Left ventricle myocardium inferior (tissue), 1 donor: ENCODE results near the gene DKC1. TPM values are rescaled to one million over a fixed set of nuclear protein-coding genes. Genes with fewer than 3 reads are reported as not detected.
A peak's percentile ranks its signal among the peaks of the same experiment; 100 is the strongest.

Experiments
- DNase-seq: peaks from one replicate; pipeline ENCODE4 v3.0.0-alpha.2; 2020
- H3K27ac ChIP-seq: fragments of 200-600 bp; replicated peaks from 2 replicates; pipeline ENCODE4 v1.8.0; 2021
- H3K27me3 ChIP-seq: fragments of 200-600 bp; 2 replicates; pipeline ENCODE4 v1.8.0; 2021; ENCODE audit warnings: low read depth
- H3K36me3 ChIP-seq: fragments of 200-600 bp; 2 replicates; pipeline ENCODE4 v1.8.0; 2021
- H3K4me1 ChIP-seq: fragments of 200-600 bp; 2 replicates; pipeline ENCODE4 v1.8.0; 2021
- H3K4me3 ChIP-seq: fragments of 200-600 bp; 2 replicates; pipeline ENCODE4 v1.8.0; 2021; ENCODE audit warnings: mild to moderate bottlenecking, moderate library complexity
- H3K9me3 ChIP-seq: fragments of 200-600 bp; replicated peaks from 2 replicates; pipeline ENCODE4 v1.8.0; 2021
- CTCF ChIP-seq: fragments of 200-600 bp; IDR thresholded peaks from 2 replicates; pipeline ENCODE4 v1.8.0; 2021; ENCODE audit warnings: antibody characterized with exemption, mild to moderate bottlenecking, borderline replicate concordance
- intact Hi-C: fragments of 100-400 bp; cut with micrococcal nuclease; formaldehyde crosslinking; loops from one replicate; pipeline ENCODE4 v1.11.0; 2022
- total RNA-seq: library from RNA; stranded (reverse); fragmentation: NEBNext Ultra II Directional; extraction: Animal tissue kit (Norgen Biotek cat#: 25700); gene quantifications from one replicate; pipeline ENCODE4 v1.2.1, GENCODE V29; 2021
- donor health status: DM: no; HTN: yes; CAD: no; lungs with severe emphysema.

DKC1 gene
- total RNA-seq, 1 donor from 2014 or later, result 18.0 TPM

- no peak for DNase-seq
- peaks cover 100% of the 10 kb centered on the region for H3K4me1 ChIP-seq
- H3K9me3 ChIP-seq, result no peaks in the 10 kb centered on the region
- H3K4me3 ChIP-seq, result no peak overlapping the region
- TF ChIP-seq CTCF, result no peak
- no peaks in the 10 kb centered on the region for H3K27me3 ChIP-seq
- no peaks in the 10 kb centered on the region for H3K36me3 ChIP-seq
- peak overlapping the region; percentile 89 for H3K27ac ChIP-seq
- intact Hi-C loops, result no loop called here
Measured at GRCh38 chrX:154731881-154732280, 30.8 kb upstream of the DKC1 start.

DNA sequence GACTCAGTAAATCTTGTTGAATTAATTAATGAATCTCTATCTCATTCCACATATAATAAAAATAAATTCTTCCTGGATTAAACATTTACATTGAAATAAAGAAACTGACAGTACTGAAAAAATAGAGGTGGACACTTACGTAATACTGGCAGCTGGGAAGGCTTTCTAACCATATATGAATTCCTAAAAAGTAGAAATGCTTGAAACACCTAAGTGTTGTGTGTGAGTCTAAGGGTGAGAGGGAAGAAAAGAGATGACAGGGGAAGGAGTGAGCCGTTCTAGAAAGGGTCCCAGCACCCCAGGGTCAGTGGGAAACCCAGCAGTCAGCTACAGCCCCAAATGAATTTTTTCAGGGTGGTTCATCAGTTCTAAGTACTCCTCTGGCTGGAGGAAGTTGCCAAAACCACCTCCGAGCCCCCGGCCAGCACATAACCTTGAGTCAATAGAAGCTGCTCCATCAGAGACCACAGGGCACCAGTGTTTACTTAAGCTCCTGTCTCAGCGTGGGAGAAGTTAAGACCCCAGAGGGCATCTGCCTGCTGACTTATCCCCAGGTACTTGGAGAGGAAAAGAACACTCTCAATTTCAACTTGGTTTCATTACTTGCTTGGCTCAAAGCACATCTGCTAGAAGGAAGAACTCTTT is 30.1 kb upstream of the DKC1 start:
- Histone ChIP-seq H3K9me3 (no peaks in the 10 kb centered on the region), H3K4me1 (peaks cover 100% of the 10 kb centered on the region), H3K36me3 (no peaks in the 10 kb centered on the region), H3K27me3 (no peaks in the 10 kb centered on the region), H3K27ac (peak overlapping the region; percentile 89), H3K4me3 (no peak overlapping the region)
- no peak for TF ChIP-seq CTCF
- no peak for DNase-seq
- intact Hi-C loops, result no loop called here

GRCh38 chrX:154733066-154733425 is 29.6 kb upstream of the DKC1 start:
- peaks cover 100% of the 10 kb centered on the region for H3K4me1 ChIP-seq
- H3K27me3 ChIP-seq, result no peaks in the 10 kb centered on the region
- intact Hi-C loops, result no loop called here
- no peaks in the 10 kb centered on the region for H3K36me3 ChIP-seq
- DNase-seq, result no peak
- no peaks in the 10 kb centered on the region for H3K9me3 ChIP-seq
- no peak overlapping the region for H3K4me3 ChIP-seq
- peak overlapping the region; percentile 89 for H3K27ac ChIP-seq
- no peak for TF ChIP-seq CTCF

- Histone ChIP-seq H3K9me3 (no peaks in the 10 kb centered on the region), H3K27ac (peak overlapping the region; percentile 89), H3K27me3 (no peaks in the 10 kb centered on the region), H3K36me3 (no peaks in the 10 kb centered on the region), H3K4me1 (peaks cover 100% of the 10 kb centered on the region), H3K4me3 (peak overlapping the region; percentile 15)
- intact Hi-C loops, result no loop called here
- DNase-seq, result no peak
- no peak for TF ChIP-seq CTCF
Measured at GRCh38 chrX:154734061-154734781, 28.4 kb upstream of the DKC1 start.

DNA sequence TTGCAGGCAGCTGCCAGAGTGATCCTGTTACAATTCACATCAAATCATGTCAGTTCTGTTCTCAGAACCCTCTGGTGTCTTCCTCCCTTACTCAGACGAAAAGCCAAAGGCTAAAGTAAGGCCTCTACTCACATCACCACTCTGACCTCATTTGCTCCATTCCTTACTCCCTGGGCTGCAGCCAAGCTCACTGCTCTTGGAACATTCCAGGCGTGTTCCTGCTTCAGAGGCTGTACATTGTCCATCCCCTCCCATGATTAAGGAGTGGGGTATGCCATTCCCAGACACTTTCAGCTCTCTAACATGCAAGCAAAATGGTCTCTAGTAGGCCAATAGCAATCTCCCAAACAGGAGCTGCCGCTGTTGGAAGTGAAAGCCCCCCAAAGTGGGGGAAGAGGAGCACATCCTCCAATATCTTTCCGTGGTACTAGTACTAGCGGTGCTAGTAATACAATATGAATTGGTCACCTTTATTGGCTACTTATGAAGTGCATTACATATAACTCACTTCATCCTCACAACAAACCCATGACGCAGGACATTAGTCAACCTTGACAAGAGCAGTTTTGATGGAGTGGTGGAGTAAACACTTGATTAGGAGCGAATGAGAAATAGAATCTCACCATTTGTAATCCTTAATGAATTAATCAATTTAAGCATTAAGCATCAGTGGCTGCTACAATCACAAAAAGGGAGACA is 26.8 kb upstream of the DKC1 start:
- TF ChIP-seq CTCF, result no peak
- Histone ChIP-seq H3K36me3 (no peaks in the 10 kb centered on the region), H3K4me3 (peak overlapping the region; percentile 15), H3K4me1 (peaks cover 92% of the 10 kb centered on the region), H3K27me3 (no peaks in the 10 kb centered on the region), H3K9me3 (no peaks in the 10 kb centered on the region), H3K27ac (peak overlapping the region; percentile 89)
- intact Hi-C loops, result no loop called here
- peak; percentile 75 for DNase-seq
